Measurements from ENCODE around the gene JMY.

GRCh38 chr5:79206541-79206940 lies 29.4 kb upstream of the JMY start:
- TF ChIP-seq, protein P1, sequence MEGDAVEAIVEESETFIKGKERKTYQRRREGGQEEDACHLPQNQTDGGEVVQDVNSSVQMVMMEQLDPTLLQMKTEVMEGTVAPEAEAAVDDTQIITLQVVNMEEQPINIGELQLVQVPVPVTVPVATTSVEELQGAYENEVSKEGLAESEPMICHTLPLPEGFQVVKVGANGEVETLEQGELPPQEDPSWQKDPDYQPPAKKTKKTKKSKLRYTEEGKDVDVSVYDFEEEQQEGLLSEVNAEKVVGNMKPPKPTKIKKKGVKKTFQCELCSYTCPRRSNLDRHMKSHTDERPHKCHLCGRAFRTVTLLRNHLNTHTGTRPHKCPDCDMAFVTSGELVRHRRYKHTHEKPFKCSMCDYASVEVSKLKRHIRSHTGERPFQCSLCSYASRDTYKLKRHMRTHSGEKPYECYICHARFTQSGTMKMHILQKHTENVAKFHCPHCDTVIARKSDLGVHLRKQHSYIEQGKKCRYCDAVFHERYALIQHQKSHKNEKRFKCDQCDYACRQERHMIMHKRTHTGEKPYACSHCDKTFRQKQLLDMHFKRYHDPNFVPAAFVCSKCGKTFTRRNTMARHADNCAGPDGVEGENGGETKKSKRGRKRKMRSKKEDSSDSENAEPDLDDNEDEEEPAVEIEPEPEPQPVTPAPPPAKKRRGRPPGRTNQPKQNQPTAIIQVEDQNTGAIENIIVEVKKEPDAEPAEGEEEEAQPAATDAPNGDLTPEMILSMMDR (conservative IDR thresholded peaks at IDR 0.05; ENCODE audit: low read depth, low read length), result no peak
- no peak for TF ChIP-seq EZH2 (IDR thresholded peaks at IDR 0.05; ENCODE audit: borderline replicate concordance, low read depth, low read length, poor library complexity, severe bottlenecking)

Measured in A673 (cell line).